Stimulated activated CD8-positive, alpha-beta memory T cell treated with anti-CD3 and anti-CD28 coated beads, Interleukin-4, amount 100 ng/mL, for 24 hours (primary cell): Measurements from ENCODE around the gene CH25H.
"Not testable (repeated sequence)": the region's sequence is repeated elsewhere in the genome, so short reads cannot be mapped to it uniquely, and the experiment has no call there.

Source experiments
- DNase-seq: peaks from one replicate; pipeline ENCODE4 v3.0.0-alpha.2; 2020; ENCODE audit warnings: low read depth

Gene CH25H, protein sequence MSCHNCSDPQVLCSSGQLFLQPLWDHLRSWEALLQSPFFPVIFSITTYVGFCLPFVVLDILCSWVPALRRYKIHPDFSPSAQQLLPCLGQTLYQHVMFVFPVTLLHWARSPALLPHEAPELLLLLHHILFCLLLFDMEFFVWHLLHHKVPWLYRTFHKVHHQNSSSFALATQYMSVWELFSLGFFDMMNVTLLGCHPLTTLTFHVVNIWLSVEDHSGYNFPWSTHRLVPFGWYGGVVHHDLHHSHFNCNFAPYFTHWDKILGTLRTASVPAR

GRCh38 chr10:89207181-89207800 lies at the start of gene CH25H:
Gene CH25H (minus strand): TSS chr10:89207317. CDS start chr10:89207292, 25 bp downstream.
- peak; percentile 34 for DNase-seq

- no peak for DNase-seq
Observed at GRCh38 chr10:89256340-89256739, 49.2 kb upstream of the CH25H start.

GRCh38 chr10:89255793-89256192 lies 48.7 kb upstream of the CH25H start:
- no peak for DNase-seq

GRCh38 chr10:89255091-89255579 lies 48.0 kb upstream of the CH25H start:
- not testable (repeated sequence) for DNase-seq

GRCh38 chr10:89252225-89252585 lies 45.1 kb upstream of the CH25H start:
- DNase-seq, result no peak

- peak; percentile 92 for DNase-seq
Observed at GRCh38 chr10:89251409-89252224, 44.5 kb upstream of the CH25H start, which contains the start of gene LIPA. Gene LIPA (minus strand): TSS chr10:89251775. CDS start chr10:89247648, 4,127 bp downstream.

DNA sequence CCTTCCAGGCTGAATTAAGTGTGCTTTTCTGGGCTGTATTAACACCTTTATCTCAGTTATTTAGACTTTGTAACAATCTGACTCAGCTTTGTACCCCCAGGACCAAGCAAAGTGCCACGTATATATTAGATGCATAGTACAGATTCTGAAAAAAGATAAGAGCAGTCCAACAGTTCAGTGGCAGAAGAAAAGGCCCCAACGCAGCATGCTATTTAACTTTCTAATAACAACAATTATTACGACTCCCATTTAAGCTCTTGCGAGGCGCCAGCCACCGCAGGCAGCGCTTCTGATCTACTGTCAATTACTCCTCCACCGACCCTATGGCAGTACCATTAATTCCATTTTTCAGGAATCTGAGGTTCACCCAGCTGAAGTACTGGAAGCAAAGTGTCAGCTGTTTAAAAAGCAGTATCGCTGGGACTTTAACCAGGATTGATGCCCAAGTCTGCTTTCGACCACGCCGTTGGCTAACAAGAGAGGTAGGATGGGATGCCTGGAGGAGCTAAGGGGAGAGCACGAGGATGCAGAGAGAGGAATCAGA lies 43.8 kb upstream of the CH25H start:
- DNase-seq, result no peak

DNA sequence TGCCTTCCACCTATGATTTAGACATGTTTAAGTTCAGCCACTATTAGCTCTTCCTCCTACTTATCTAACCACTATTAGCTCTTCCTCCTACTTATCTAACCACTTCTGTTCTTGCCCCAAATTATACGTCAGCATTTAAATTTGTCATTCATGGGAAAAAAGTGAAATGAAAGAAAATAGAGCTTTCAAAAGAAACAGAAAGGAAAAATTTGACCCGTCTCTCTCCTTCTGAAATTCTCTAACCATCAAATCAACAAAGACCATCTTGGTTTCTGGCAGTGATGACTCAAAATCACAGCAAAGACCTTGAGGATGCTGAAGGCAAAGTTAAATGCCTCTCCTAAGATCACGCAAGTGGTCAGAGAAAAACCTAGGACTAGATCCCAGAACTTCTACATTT lies 41.9 kb upstream of the CH25H start:
- no peak for DNase-seq

DNA sequence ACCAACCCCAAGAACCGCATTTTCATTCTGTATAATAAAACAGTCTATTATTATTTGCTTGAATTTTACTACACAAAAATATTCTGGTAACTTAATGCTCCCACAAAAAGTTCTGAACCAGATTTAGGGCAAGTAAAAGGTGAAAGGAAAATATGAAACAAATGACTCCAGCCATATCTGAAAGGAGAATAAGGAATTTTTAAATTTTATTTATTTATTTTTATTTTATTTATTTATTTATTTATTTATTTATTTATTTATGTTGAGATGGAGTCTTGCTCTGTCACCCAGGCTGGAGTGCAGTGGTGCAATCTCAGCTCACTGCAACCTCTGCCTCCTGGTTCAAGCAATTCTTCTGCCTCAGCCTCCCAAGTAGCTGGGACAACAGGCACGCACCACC lies 40.5 kb upstream of the CH25H start:
- DNase-seq, result not testable (repeated sequence)

DNA sequence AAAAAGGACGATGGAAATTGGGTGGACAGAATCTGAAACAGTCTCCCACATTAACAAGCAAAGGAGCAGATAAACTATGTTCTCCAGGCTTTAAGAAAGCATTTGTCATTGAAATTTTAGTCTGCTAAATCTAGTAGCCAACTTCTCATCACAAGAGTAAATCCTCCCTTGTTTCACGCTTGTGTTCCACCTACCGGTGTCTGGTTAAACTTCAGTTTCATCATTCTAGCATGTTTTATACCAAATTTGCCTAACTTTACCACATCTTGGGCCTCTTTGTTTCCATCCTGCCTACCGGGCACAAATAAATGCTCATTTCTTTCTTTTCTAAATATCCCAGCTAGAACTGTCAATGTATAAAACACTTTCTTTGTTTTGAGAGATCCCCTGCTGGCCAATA lies 38.7 kb upstream of the CH25H start:
- DNase-seq, result no peak

GRCh38 chr10:89242840-89243568 lies 35.9 kb upstream of the CH25H start:
- no peak for DNase-seq

DNA sequence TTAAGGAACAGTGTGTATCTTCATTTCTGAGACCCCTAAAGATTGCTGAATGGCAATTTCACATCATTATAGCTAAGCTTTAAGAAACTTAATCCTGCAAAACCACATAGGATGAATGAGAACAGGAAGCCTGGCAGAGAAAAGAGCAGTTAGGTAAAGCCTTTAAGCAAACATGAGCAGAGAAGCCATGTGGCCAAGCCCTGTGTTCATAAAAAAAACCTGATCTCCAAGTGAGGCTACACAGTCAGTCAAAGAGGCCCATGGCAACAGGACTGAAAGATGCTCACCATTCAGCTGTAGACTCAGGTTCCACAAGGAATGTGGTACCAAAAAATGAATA lies 35.2 kb upstream of the CH25H start:
- no peak for DNase-seq

GRCh38 chr10:89241486-89242344 lies 34.6 kb upstream of the CH25H start:
- DNase-seq, result no peak

DNA sequence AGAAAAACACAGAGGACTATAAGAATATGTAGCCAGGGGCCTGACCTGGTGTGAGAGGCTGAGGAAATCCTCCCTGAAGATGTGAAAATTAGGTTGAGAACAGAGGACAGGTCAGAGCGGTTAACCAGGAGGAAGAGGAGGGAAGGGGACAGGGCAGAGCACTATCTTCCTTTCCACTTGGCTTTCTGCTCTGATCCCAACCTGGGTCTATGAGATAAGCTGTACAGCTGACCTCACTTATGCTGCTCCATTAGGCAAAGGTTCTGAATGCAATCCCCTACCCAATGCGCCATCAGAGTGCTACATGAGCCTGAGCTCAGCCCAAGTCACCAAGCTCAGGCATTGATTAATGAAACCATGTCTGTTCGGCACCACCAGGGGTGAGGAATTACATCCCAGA lies 33.9 kb upstream of the CH25H start:
- DNase-seq, result no peak

DNA sequence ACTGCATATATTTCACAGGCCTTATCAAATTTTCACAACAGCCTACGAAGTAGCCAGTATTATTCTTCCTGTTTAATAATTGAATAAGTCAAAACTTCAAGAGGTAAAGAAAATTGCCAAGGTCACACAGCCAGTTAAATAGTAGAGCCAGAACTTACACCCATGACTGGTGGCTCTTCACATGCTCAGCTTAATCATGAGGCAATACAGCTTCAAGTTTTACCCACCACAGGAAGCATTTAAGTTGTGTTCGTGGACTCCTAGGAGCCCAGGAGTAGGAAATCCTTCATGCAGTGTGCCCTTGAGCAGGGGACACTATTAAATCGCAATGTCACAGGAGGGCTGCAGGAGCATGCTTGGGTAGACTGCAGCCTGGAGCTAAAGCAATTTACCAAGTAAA lies 33.4 kb upstream of the CH25H start:
- DNase-seq, result no peak

DNA sequence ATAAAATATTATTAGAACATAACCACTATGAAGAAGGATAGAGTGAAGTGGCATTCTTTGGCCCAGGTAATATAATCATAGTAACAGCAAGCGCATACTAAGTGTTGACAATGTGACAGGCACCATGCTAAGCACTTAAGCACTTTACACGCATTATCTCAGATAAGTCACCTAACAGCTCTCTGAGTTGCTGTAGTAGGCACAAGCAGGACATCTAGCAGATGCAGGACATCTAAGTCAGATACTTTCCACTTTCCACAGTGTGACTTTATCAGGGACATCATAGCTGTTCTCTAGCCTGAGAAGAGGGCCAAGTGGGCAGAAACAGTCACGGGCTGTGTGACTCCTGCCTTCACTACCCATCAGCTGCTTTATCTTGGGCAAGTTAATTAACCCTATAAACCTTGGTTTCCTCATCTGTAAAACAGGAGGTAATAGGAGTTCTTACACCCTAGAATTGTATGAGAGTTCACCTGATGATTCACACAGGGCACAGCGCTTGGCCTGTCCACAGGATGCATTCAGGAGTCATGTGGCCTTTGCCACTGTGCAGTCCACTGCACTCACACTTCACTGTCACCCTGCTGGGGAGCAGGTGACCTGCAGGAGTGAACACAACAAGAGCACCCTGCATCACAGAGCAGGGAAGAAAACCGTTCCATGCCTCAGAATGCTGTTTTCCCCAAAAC lies 32.0 kb upstream of the CH25H start:
- DNase-seq, result no peak

GRCh38 chr10:89237849-89238248 lies 30.7 kb upstream of the CH25H start:
- no peak for DNase-seq

GRCh38 chr10:89236226-89236797 lies 29.2 kb upstream of the CH25H start:
- DNase-seq, result no peak

DNA sequence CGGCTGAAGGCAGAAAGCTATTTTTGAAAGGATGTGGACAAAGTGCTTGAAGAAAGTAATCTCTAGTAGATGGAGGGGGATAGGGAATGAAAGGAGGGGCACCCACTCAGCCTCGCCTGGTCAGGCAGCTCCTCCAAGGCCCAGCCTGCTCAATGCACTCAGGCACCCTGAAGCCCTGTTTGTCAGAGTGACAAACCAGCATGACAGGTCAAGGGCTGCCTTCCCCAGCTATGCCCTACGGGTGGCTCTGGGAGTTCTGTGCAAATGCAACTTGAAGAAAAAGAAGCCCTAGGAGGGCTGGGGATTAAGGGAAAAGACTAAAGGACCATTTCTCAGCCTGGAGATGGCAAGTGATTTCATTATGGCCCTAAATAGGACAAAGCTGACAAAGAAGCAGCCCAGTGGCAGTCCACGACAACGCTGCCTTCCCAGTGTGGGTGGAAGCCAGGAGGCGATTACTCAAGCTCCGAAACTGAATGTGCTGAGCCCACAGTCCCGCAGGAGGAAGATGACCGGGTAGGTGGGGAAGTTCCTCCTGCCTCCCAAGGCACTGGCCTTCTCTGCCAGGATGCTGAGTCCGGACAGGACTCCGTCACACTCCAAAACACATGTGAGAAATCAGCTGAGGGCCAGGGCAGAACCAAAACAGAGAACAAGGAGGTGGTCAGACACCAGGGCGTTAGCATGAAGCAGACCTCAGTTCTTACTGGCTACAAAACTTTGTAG lies 28.1 kb upstream of the CH25H start:
- DNase-seq, result no peak
